ENCODE results near the gene KLF1.
A peak's percentile ranks its signal among the peaks of the same experiment; 100 is the strongest.
"Not testable (repeated sequence)": the region's sequence is repeated elsewhere in the genome, so short reads cannot be mapped to it uniquely, and the experiment has no call there.

Gene KLF1

DNA sequence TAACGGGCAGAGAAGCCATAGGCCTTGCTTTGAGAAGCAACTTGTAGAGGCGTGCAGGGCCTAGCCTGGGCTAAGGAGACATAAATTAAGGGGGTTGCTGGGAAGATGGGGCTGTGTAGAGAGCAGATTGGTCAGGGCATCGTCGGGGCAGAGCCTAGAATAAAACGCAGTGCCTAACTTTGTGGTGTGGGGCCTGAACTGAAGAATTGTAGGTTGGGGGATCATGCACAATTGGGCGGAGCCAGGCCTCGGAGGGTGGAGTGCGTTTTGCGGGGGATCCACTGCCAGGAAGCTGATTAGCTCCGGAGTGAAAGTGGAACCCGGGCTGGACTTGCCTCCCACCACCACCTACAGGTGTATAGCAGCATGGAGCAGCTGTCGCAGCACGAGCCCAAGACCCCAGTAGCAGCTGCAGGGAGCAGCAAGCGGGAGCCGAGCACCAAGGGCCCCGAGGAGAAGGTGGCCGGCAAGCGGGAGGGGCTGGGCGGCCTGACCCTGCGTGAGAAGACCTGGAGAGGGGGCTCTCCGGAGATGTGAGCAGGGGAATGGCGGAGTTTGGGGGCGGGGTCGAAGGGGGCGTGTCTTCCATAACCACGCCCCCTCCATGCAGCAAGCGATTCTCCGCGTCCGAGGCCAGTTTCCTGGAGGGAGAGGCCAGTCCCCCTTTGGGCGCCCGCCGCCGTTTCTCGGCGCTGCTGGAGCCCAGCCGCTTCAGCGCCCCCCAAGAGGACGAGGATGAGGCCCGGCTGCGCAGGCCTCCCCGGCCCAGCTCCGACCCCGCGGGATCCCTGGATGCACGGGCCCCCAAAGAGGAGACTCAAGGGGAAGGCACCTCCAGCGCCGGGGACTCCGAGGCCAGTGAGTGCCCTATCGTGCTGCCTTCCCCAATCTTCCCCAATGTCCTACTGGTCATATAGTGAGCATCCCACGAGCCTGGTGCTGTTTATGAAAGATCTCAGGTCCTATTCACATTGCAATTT, 19.6 kb downstream of the KLF1 start:
- peak in 1 of 2 donors; percentile 42 for DNase-seq (ENCODE audit: low read depth in 1 of 2, low spot score in 1 of 2)

DNA sequence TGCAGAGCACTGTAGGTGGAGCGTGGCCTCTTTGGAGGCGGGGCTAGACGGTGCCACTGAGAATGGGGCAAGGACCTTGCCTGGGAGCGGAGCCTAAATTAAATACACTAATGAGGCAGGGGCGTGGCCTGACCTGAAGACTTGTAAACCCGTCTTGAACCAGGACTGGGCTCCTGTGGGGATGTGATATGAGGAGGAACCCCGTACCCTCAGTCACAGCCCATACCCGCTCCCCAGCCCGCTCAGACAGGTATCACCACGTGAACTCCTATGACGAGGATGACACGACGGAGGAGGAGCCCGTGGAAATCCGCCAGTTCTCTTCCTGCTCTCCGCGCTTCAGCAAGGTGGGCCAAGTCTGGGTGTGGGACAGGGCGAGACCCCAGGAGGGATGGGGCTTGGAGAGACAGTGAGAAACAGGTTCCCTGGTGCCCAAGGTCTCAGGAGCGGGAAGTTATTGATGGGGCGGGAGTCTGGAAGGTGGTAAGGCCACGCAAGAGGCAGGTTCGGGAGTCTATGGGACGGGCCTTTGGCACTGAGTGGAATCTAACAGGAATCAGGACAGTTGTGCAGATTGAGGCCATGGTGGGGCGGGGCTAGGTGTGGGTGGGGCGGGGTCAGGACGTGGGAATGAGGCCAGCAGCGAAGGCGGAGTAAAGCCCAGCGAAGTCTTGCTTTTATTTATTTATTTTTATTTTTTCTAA, 20.4 kb downstream of the KLF1 start:
- no peak for DNase-seq (ENCODE audit: low read depth in 1 of 2, low spot score in 1 of 2)

DNA sequence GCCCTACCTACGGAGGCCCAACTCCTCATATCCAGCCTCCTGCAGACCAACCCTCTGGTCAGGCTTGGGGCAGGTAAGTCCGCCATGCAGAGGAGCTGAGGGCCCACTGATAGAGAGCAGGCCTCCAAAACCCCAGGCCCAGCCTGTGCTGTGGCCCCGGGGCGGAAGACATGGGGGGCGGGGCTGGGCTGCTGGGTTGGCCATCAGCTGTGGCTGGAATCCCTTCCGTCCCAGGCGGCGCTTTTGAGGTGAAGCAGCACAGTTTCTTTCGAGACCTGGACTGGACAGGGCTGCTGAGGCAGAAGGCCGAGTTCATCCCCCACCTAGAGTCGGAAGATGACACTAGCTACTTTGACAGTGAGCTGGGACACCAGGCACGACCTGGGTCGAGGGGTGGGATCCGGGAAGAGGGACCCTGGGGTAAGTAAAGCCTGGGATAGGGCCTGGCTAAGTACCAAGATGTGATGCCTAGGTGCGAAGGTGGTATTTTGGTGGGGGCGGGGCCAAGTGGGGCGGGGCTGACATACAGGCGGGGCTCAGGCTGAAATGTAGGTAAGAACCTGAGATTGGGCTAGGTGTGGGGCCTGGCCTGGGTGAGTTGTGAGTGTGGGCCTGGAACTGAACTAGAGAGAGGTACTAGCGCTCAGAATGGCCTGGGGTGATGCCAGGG, 21.1 kb downstream of the KLF1 start:
- DNase-seq (ENCODE audit: low read depth in 1 of 2, low spot score in 1 of 2): no peak

DNA sequence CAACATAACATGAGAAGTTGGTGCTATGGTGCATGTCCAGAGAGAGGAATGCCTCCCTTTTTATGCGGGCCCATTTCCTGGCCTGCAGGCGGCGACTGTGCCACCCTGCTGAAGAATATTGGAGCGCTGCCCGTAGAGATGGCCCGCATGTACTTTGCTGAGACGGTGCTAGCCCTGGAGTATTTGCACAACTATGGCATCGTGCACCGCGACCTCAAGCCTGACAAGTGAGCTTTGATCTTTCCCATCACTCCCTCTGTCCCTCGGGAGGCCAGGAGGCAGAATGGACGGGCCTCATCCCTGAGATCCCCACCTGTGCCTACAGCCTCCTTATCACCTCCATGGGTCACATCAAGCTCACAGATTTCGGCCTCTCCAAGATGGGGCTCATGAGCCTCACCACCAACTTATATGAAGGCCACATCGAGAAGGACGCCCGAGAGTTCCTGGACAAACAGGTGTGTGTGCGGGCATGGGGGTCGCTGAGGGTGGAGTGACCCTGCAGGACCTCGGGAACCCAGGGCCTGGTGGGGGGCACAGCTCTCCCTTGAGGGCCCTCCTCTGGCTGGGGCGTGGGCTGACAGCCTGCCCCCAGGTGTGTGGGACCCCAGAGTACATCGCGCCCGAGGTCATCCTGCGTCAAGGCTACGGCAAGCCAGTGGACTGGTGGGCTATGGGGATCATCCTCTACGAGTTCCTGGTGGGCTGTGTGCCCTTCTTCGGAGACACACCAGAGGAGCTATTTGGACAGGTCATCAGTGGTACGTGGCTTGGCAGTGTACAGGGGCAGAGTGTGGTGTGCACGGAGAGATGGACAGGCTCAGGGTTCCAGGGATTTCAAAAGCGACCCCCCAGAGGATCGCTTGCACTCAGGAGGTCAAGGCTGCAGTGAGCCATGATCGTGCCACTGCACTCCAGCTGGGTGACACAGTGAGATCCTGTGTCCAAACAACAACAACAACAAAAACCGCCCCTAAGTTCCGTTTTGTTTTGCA, 22.0 kb downstream of the KLF1 start:
- no peak for DNase-seq (ENCODE audit: low read depth in 1 of 2, low spot score in 1 of 2)

DNA sequence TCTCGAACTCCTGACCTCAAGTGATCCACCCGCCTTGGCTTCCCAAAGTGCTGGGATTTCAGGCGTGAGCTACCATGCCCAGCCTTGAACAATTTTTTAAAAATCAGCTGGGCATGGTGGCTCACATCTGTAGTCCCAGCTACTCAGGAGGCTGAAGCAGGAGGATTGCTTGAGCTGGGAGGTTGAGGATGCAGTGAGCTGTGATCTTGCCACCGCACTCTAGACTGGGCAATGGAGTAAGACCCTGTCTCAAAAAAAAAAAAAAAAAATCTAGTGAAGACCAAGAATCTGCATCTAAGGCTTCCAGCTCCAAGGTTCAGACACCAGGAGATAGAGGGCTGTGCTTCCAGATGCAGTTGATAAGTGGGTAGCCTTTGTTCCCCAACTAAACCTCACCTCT, 22.9 kb downstream of the KLF1 start:
- no peak for DNase-seq (ENCODE audit: low read depth in 1 of 2, low spot score in 1 of 2)

DNA sequence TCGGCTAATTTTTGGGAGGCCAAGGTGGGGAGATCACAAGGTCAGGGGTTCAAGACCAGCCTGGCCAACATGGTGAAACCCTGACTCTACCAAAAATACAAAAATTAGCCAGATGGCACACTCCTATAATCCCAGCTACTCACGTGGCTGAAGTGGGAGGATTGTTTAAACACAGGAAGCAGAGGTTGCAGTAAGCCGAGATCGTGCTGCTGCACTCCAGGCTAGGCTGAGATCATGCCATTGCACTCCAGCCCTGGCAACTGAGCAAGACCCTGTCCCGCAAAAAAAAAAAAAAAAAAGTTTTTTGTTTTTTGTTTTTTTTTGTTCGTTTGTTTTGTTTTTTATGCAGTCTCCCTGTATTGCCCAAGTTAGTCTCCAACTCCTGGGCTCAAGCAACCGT, 27.5 kb downstream of the KLF1 start:
- no peak for DNase-seq (ENCODE audit: low read depth in 1 of 2, low spot score in 1 of 2)

DNA sequence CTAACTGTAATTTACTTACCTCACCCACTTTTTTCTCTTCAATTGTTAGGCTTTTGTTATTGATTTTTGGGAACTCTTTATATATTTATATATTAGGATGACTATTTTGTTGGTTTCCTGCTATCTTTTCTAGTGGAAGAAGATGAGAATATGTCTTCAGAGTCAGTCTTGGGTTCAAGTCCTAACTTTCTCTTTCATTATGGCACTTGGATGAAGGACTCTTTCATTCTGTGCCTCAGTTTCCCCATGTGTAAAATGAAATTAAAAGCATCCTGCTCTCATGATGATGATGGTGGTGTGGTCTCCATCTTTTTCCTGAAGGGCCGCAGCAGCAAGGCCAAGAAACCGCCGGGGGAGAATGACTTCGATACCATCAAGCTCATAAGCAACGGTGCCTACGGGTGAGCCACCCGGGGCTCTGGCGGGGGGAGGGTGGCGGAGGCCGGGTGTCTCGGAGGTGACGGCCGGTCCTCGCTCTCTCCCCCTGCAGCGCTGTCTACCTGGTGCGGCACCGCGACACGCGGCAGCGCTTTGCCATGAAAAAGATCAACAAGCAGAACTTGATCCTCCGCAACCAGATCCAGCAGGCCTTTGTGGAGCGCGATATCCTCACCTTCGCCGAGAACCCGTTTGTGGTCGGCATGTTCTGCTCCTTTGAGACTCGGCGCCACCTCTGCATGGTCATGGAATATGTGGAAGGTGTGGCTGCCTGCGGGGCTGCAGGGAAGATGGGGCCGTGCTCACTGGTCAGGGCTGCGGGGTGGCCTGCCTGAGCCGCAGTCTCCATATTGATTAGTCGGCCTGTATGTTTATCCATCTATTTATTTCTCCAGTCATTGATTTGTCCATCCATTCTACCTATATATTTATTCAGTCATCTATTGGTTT, 28.7 kb downstream of the KLF1 start:
- DNase-seq (ENCODE audit: low read depth in 1 of 2, low spot score in 1 of 2): no peak

DNA sequence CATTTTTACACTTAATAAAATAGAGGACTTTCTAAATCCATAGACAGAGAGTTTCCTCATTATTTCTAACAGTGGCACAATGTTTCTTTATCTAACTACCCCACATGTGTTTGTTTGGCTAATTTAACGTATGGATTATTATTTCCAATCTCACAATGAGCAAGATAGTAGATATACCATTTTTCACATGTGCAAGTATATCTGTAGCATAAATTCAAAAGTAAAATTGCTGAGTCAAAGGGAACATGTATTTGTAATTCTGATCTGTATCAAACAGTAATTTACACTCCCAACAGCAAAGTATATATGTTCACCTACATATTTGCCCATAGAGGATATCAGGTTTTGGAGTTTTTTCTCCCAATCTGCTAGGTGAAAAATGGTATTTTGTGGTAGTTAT, 30.3 kb downstream of the KLF1 start:
- DNase-seq (ENCODE audit: low read depth in 1 of 2, low spot score in 1 of 2): no peak

DNA sequence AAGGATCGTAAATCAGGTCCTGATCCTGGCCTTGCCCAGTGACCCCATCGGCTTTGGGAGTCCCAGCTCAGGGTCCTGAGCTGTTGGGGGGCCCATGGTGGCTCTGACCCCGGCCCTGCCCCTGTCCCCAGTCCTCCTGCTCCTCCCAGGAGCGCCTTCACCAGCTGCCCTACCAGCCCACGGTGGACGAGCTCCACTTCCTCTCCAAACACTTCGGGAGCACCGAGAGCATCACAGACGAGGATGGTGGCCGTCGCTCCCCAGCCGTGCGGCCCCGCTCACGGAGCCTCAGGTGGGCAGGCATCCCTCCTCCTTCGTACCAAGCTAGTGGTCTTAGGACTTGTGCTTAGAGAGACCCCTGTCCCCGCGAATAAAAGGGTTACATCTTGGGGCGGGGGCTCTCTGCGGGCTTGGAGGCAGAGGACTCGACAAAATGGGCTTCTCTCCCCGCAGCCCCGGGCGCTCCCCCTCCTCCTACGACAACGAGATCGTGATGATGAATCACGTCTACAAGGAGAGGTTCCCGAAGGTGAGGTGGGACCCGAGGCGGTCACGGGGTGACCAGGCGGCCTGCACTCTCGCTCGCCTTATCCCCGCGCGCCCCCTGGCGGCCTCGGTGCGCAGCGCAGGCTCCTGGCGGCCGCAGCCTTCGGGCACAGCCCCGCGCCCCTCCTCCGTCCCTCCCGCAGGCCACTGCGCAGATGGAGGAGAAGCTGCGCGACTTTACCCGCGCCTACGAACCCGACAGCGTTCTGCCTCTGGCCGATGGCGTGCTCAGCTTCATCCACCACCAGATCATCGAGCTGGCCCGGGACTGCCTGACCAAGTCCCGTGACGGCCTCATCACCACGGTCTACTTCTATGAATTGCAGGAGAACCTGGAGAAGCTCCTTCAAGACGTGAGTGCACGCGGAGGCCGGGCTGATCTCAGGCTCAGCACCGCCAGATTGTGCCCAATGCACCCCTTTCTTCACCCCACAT, 39.6 kb downstream of the KLF1 start:
- DNase-seq (ENCODE audit: low read depth in 1 of 2, low spot score in 1 of 2): peak; percentile 70 to 81

DNA sequence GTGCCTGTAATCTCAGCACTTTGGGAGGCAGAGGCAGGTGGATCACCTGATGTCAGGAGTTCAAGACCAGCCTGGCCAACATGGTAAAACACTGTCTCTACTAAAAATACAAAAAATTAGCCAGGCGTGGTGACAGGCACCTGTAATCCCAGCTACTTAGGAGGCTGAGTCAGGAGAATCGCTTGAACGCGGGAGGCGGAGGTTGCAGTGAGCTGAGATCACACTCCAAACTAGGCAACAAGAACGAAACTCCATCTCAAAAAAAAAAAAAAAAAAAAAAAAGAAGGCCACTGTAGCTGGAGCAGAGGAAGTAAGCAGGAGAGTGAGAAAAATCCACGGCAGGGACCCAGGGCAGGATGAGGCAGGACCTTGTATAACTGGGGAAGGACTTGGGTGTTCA, 40.4 kb downstream of the KLF1 start:
- DNase-seq (ENCODE audit: low read depth in 1 of 2, low spot score in 1 of 2): not testable (repeated sequence)

DNA sequence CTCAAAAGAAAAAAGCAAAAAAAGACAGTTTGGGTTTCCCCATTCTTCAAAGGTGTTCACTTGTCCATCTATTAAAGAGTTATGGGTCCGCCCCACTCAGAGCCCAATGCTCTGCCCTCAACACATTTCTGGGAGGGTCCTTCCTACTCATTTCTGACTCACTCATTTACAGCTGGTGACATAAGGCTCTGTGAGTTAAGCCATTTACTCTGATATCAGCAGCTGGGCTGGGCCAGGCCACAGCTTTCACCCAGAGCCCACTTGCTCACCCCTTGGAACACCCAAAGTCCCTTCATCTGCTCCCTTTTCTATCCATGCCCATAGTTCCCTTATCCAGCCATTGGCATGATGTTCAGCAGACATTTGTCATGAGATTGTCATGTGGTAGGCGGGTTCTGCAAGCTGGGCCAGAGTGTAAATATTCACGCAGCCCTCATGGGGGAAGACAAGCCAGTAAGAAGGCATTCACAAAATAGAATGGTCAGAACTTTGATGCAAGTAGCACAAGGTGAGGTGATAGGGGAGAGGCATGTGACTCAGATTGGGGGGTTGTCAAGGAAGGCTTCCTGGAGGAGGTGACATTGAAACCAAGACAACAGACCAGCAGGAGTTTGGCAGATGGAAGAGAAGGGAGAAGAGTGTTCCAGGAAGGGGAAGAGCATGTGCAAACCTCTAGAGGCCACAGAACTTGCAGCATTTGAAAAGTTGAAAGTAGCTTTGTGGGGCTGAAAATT, 42.8 kb downstream of the KLF1 start:
- DNase-seq (ENCODE audit: low read depth in 1 of 2, low spot score in 1 of 2): no peak

DNA sequence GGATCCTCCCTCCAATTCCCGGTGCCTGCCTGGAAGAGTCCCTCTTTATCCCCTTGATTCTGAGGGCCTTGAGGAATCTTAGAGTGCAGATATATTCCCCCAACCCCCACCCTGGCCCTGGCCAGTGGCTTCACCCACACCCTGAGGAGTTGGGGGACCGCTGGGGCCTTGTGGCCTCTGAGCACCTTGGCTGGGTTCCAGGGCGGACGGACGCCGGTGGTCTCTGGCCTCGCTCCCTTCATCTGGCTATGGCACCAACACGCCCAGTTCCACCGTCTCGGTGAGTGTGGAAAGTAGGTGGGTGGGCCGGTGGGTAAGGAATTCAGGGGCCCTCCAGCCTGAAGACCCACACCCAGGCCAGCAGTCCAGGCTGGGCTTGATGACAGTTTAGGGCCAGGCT, 43.7 kb downstream of the KLF1 start:
- DNase-seq (ENCODE audit: low read depth in 1 of 2, low spot score in 1 of 2): no peak

DNA sequence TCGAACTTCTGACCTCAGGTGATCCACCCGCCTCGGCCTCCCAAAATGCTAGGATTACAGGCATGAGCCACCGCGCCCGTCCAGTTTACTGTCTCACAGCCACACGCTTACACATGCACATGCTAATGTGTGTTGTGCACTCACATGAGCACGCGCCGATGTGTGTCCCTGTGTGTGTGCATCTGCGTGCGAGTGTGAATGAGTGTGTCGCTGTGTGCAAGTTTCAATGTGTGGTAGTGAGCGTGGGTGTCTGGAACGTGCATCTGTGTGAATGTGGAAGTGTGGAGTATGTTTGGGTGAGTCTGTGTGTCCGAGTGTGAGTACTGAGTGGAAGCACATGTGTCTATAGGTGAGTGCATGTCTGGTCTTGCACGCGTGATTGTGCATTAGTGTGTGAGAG, 44.5 kb downstream of the KLF1 start:
- DNase-seq (ENCODE audit: low read depth in 1 of 2, low spot score in 1 of 2): no peak

DNA sequence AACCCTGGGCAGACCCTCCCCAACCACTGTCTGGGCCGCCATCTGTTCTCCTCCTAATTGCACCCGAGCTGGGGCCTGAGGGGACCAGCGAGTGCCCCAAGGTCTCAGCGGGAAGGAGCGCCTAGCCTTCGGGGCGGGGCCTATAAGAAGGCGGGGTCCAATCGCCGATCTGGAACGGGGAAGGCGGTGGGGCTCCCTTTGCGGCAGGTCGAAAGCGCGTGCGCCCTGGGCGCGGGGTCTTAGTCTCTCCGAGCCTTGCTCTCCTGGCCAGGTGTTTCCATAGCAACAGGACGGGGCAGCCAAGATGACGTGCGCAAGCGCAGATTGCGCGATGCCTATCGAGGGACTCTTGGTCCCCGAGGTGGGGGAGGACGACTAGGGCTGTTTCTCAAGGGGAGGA, 45.9 kb downstream of the KLF1 start:
- DNase-seq (ENCODE audit: low read depth in 1 of 2, low spot score in 1 of 2): no peak

DNA sequence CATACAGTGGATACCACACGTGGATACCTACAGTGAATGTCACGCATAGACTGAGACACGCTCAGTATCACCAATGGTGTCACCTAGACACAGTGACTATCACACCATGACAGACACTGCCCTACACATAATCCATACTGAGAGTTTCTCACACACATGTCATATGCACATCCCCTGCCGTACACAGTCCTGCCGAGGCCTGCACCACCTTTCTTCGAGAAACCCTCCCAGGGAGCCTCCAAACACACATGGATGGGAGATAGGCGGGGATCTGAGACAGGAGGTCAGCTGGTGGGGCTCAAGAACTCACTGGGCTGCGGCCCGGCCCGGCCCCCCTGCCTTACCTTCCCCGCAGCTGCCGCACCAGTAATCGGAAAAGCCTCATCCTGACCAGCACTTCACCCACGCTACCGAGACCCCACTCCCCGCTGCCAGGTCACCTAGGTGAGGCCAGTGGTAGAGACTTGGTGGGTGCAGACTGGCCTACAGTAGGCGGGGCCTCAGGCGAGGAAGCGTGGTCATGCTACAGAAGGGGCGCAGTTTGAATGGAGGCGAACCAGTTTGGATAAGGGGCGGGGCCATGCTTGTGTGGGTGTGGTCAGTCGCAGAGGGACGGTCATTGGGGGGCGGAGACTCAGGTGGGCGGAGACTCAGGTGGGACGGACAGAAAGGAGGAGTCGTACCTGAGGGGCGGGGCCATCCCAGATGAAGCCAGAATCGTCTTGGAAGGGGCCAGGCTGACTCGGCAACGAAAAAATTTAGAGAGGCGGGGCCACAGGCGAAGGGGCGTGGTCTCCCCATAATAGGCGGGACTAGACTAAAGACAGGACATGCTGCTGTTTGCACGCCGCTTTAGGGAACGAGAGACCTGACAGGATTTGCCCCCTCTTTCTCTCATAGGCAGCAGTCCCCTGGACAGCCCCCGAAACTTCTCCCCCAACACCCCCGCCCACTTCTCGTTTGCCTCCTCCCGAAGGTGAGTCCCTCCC, 46.6 kb downstream of the KLF1 start:
- no peak for DNase-seq (ENCODE audit: low read depth in 1 of 2, low spot score in 1 of 2)

DNA sequence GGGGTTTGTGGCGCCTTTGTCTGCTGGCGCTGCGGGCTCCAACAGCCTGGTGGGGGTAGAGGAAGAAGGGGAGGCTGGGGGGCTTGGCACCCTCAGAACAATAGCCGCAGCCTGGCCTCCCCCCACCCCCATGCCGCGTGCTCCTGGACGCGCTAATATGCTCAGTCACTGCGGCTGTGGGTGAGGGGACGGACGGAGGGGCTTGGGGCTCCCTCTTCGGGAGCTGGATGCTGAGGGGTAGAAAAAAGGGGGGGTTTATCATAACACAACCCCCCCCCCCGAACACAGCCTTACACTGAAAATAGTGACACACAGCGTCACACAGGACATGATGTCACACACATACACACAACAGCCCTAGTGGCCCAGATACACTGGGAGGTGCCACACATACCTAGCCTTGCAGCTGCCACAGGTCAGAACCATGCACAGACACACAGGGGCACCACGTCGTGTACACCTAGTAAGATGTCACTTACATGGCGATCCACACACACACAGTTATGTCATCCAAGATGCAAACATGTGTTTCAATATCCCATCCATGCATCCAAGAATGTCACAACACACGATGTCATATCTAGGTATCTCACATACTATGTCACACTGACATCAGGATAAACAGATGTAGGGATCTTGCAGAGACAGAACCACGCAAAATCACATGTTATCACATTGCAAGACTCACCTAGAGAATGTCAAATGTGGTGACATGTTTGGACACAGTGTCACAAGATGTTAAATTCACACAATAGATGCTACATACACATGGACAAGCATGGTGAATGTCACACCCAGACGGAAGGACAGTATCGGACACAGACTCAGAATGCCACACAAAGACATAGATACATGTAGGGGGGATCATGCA, 47.9 kb downstream of the KLF1 start:
- DNase-seq (ENCODE audit: low read depth in 1 of 2, low spot score in 1 of 2): no peak
